ENCODE measurements around the gene SCIN. TPM values are rescaled to one million over a fixed set of nuclear protein-coding genes. Genes with fewer than 3 reads are reported as not detected.

SCIN gene
- total RNA-seq, 1 experiment from 2014 or later: 0.22 TPM

GRCh38 chr7:12529971-12530710 lies 40.4 kb upstream of the SCIN start:
- H3K9ac ChIP-seq (ENCODE audit: low read length): no peak overlapping the region
- intact Hi-C loops (cut with micrococcal nuclease): no loop called here
- RAD21 ChIA-PET (ENCODE audit: low non-redundant PET in 1 of 2, low total read pairs in 2 of 2, uncharacterized antibody in 2 of 2, unreplicated experiment in 2 of 2): no interaction called here

More at GRCh38 chr7:12529971-12530710, 40.4 kb upstream of the SCIN start:
- BruUV-seq (replicated peaks): no TSS peak
- no peaks in the 10 kb centered on the region for H3K9me2 ChIP-seq (ENCODE audit: insufficient read depth)
- TF ChIP-seq POLR2AphosphoS5 (IDR thresholded peaks at IDR 0.05; ENCODE audit: low read depth, low read length) (no peak), EZH2 (IDR thresholded peaks at IDR 0.05) (no peak), ATF3 (IDR thresholded peaks at IDR 0.05) (no peak), FOSL1 (IDR thresholded peaks at IDR 0.05; ENCODE audit: low read depth) (no peak), SRF (IDR thresholded peaks at IDR 0.05; ENCODE audit: low read depth) (no peak), RAD21 (IDR thresholded peaks at IDR 0.05; ENCODE audit: low read depth) (no peak), ZNF274 (IDR thresholded peaks at IDR 0.05; ENCODE audit: low read depth, low read length) (no peak), JUND (IDR thresholded peaks at IDR 0.05) (no peak), YY1 (IDR thresholded peaks at IDR 0.05; ENCODE audit: extremely low read depth, insufficient replicate concordance, low read depth, low read length) (no peak), ZFX (IDR thresholded peaks at IDR 0.05) (no peak), CEBPB (IDR thresholded peaks at IDR 0.05; ENCODE audit: low read depth) (no peak), SIN3A (IDR thresholded peaks at IDR 0.05; ENCODE audit: low read depth) (no peak), TCF7L2 (IDR thresholded peaks at IDR 0.05; ENCODE audit: borderline replicate concordance, extremely low read depth, insufficient read depth, insufficient read length) (no peak), POLR2A (IDR thresholded peaks at IDR 0.05; ENCODE audit: borderline replicate concordance, extremely low read depth, insufficient read depth, insufficient read length) (no peak), ZBTB33 (IDR thresholded peaks at IDR 0.05; ENCODE audit: extremely low read depth, insufficient replicate concordance, low read length) (no peak)
- TF ChIP-seq, protein P1, sequence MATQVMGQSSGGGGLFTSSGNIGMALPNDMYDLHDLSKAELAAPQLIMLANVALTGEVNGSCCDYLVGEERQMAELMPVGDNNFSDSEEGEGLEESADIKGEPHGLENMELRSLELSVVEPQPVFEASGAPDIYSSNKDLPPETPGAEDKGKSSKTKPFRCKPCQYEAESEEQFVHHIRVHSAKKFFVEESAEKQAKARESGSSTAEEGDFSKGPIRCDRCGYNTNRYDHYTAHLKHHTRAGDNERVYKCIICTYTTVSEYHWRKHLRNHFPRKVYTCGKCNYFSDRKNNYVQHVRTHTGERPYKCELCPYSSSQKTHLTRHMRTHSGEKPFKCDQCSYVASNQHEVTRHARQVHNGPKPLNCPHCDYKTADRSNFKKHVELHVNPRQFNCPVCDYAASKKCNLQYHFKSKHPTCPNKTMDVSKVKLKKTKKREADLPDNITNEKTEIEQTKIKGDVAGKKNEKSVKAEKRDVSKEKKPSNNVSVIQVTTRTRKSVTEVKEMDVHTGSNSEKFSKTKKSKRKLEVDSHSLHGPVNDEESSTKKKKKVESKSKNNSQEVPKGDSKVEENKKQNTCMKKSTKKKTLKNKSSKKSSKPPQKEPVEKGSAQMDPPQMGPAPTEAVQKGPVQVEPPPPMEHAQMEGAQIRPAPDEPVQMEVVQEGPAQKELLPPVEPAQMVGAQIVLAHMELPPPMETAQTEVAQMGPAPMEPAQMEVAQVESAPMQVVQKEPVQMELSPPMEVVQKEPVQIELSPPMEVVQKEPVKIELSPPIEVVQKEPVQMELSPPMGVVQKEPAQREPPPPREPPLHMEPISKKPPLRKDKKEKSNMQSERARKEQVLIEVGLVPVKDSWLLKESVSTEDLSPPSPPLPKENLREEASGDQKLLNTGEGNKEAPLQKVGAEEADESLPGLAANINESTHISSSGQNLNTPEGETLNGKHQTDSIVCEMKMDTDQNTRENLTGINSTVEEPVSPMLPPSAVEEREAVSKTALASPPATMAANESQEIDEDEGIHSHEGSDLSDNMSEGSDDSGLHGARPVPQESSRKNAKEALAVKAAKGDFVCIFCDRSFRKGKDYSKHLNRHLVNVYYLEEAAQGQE (IDR thresholded peaks at IDR 0.05; ENCODE audit: low read depth): no peak
- ChIA-PET CTCF (no interaction called here), POLR2A (no interaction called here)
- peaks cover 0 to 1% of the 10 kb centered on the region in 2 experiments; a peak in 1 of 4 replicates for H3K4me1 ChIP-seq (ENCODE audit: control insufficient read depth in 1 of 2, insufficient read depth in 2 of 2, low read length in 2 of 2)
- no peak for DNase-seq (ENCODE audit: low read depth, low spot score)
- no peaks in the 10 kb centered on the region for H4K20me1 ChIP-seq (ENCODE audit: insufficient read depth)
- H2AFZ ChIP-seq (ENCODE audit: low read depth, low read length, poor library complexity, severe bottlenecking): no peak overlapping the region
- H3K27ac ChIP-seq (ENCODE audit: low read depth, low read length): no peak overlapping the region
- no peak for ATAC-seq
- H3K4me2 ChIP-seq (ENCODE audit: low read length): no peak overlapping the region
- H3K9me3 ChIP-seq (ENCODE audit: control insufficient read depth in 1 of 2, insufficient read depth in 1 of 2, low read depth in 1 of 2, low read length in 2 of 2): no peaks in the 10 kb centered on the region
- H3K79me2 ChIP-seq (ENCODE audit: insufficient read depth, low read length): no peaks in the 10 kb centered on the region
- H3K36me3 ChIP-seq (ENCODE audit: control insufficient read depth in 1 of 2, insufficient read depth in 2 of 2, low read length in 2 of 2): no peaks in the 10 kb centered on the region
- H3K27me3 ChIP-seq (ENCODE audit: insufficient read depth, low read length): no peaks in the 10 kb centered on the region
- H3K4me3 ChIP-seq (replicated peaks in 1 of 2; ENCODE audit: low read depth in 1 of 2, low read length in 2 of 2): no peak overlapping the region

All from HCT116 (cell line).